GM10248 (cell line): ENCODE data around the gene CIDEB.

Experiments used
- CTCF ChIA-PET: fragments of 300-600 bp; sonication (Branson Sonifier 250); formaldehyde crosslinking; extraction: SDS; loops from one replicate; lab custom pipeline; 2021; ENCODE audit warnings: antibody characterized with exemption; lab: Yijun Ruan, JAX
- POLR2A ChIA-PET: fragments of 350-650 bp; sonication (Branson Sonifier 250); formaldehyde crosslinking; extraction: SDS; loops from one replicate; lab custom pipeline; 2020; ENCODE audit warnings: antibody characterized with exemption; lab: Yijun Ruan, JAX
- DNase-seq: peaks from one replicate; pipeline ENCODE4 v3.0.0; 2012; ENCODE audit errors: extremely low spot score
- TF ChIP-seq, protein P1 (sequence below): IDR thresholded peaks from 2 replicates; pipeline ENCODE4 v1.5.1; 2012; ENCODE audit warnings: mild to moderate bottlenecking, low read depth; ENCODE audit errors: extremely low read depth, missing control alignments, control extremely low read depth

Gene CIDEB

DNA sequence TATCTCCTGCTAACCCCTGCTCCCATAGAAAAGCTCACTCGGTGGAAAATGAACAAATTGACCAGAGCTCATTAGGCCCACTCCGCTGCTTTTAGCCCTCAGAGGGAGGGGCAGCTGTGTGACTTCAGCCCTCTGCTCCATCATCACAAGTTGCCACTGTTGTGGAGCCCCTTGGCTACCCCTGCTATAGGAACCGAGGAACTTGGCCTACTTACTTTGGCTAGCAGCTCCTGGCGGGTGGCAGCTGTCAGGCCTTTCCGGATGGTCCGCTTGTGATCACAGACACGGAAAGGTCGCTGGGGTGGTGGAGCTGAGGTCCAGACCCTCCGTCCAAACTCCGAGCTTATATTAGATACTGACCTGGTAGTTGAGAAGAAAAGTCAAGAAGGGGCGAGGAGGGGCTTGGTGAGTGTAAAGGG lies 612 bp downstream of the CIDEB start:
- TF ChIP-seq, protein P1, sequence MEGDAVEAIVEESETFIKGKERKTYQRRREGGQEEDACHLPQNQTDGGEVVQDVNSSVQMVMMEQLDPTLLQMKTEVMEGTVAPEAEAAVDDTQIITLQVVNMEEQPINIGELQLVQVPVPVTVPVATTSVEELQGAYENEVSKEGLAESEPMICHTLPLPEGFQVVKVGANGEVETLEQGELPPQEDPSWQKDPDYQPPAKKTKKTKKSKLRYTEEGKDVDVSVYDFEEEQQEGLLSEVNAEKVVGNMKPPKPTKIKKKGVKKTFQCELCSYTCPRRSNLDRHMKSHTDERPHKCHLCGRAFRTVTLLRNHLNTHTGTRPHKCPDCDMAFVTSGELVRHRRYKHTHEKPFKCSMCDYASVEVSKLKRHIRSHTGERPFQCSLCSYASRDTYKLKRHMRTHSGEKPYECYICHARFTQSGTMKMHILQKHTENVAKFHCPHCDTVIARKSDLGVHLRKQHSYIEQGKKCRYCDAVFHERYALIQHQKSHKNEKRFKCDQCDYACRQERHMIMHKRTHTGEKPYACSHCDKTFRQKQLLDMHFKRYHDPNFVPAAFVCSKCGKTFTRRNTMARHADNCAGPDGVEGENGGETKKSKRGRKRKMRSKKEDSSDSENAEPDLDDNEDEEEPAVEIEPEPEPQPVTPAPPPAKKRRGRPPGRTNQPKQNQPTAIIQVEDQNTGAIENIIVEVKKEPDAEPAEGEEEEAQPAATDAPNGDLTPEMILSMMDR, result no peak
- POLR2A ChIA-PET, result no interaction called here

DNA sequence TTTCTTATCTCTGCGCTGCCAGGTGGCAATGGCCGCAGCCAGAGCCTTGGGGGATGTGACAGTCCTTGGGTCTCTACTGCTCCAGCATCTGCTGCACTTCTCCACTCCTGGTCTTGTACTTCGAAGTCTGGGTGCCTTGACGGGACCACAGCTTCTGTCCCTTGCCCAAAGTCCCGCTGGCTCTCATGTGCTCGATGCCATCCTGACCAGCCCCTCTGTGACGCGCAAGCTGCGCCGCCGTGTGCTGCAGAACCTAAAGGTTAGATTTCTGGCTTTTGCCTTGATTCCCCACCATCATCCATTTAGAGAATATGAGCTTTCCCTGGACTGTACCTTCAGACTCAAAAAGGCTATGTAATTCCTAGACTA lies 3.8 kb downstream of the CIDEB start:
- no peak for DNase-seq
- CTCF ChIA-PET, result interaction anchor here (0.9 to 15.5 kb wide), 5 partner anchors 24 to 189 kb away, joined by 3 to 323 read pairs (median 3); partner anchors contain the start of genes DCAF11, NRL and TINF2
- POLR2A ChIA-PET, result no interaction called here
- TF ChIP-seq, protein P1, result no peak

More for the DNA sequence above, 612 bp downstream of the CIDEB start:
- DNase-seq, result no peak
- CTCF ChIA-PET, result interaction anchor here (1.1 to 10.4 kb wide), 33 partner anchors 9 to 250 kb away, joined by 3 to 155 read pairs (median 12); partner anchors contain the start of genes ADCY4, CBLN3, CHMP4A and DHRS1

DNA sequence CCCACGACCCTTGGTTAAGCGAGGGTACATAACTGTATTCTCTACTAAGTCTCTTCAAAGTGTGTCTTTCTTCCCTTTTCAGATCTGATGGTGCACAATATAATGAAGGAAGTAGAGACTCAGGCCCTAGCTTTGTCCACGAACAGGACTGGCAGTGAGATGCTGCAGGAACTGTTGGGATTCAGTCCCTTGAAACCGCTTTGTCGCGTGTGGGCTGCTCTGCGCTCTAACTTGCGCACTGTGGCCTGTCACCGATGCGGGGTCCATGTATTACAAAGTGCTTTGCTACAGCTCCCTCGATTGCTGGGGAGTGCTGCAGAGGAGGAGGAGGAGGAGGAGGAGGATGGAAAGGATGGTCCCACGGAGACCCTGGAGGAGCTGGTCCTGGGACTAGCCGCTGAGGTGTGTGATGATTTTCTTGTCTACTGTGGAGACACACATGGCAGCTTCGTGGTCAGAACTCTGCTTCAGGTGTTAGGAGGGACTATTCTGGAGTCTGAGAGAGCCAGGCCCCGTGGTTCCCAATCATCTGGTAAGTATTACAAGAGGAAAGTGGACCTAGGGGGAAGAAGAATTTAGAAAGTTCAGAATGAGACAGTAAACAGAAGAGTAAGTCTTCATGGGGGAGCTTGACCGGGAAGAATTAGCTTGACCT lies 7.3 kb downstream of the CIDEB start:
- ChIA-PET POLR2A (interaction anchor here (1.0 to 1.2 kb wide), 3 partner anchors 8 to 143 kb away, joined by 3 to 4 read pairs (median 4); partner anchors contain the start of genes CIDEB and TINF2), CTCF (interaction anchor here (0.9 to 15.5 kb wide), 13 partner anchors 9 to 210 kb away, joined by 3 to 323 read pairs (median 5); partner anchors contain the start of genes CIDEB, GMPR2, LTB4R and LTB4R2)
- TF ChIP-seq, protein P1, result no peak
- no peak for DNase-seq

DNA sequence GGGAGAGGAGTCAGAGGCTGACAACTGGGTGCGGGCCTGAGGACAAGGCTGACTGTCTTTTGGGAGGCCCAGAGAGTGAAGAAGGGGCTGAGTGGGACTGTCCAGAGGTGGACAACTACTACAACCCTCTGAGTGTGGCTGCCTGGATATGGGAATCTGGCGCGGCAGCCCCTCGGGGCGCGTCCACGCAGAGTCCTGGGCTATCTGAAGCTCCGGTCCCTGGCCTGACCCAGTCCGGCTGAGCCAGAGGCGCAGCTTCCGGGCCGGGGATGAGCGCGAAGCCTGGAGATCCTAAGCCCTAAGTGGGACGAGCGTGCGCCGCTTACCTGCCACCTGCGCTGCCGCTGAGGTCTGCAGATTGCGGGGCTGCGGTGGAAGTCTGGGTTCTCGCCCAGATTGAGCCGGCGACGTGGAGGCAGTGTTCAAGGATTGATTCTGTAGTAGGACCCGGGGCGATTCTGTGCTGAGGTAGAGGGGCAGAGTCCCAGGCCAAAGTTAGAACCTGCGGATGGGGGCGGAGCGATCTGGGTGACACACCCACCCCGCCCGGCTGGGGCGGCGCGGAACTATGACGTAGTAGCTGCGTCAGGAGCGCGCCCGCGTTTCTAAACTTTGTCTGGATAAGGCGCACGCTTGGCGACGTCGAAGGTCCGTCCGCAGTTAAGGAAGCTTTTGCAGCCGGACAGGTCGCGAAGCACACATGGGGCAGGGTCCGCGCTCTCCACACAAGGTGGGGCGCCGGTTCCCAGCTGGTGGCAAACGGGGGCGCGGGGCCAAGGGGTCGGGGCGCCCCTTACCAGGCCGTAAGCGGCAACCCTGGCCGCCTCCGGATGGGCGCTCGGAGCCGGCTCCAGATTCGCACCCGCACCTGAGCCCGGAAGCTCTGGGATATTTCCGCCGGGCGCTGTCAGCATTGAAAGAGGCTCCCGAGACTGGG lies 8.3 kb downstream of the CIDEB start, which contains the start of the genes DHRS1 and NOP9:
TSS of gene DHRS1 (minus strand) at position 526 of the 937 bp plus-strand sequence. CDS start 674 bp downstream, outside the sequence.
TSS of gene NOP9 (plus strand) at position 596 of the 937 bp plus-strand sequence. CDS start at position 701, 105 bp downstream.
- TF ChIP-seq, protein P1, result no peak
- ChIA-PET POLR2A (interaction anchor here (1.0 to 1.2 kb wide), 4 partner anchors 9 to 143 kb away, joined by 3 to 4 read pairs (median 4); partner anchors contain the start of genes CIDEB and TINF2), CTCF (interaction anchor here (0.9 to 15.5 kb wide), 18 partner anchors 10 to 241 kb away, joined by 3 to 323 read pairs (median 12); partner anchors contain the start of genes CIDEB, GMPR2, LTB4R and LTB4R2)
- DNase-seq, result peak; percentile 96

DNA sequence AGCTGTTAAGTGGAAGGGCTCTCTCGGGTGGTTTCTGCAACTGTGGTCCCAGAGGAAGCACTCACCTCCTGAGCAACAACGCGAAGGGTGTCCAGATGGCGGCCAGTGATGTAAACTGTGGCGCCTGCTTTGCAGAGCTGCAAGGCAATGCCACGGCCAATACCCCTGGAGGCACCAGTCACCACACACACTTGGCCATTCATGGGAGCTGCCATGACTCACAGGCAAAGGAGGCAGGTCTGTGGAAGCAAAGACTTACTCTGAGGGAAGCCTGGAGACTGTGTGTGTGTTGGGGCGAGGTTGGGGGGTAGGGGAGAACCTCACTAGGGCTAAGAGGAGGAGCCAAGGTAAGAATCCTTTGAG lies 8.9 kb downstream of the CIDEB start:
- POLR2A ChIA-PET, result interaction anchor here (1.0 kb wide), 1 partner anchor 57 kb away, joined by 3 read pairs; the partner anchor contains the start of gene TINF2
- CTCF ChIA-PET, result interaction anchor here (0.8 to 15.5 kb wide), 14 partner anchors 11 to 240 kb away, joined by 3 to 323 read pairs (median 12); partner anchors contain the start of genes CIDEB, GMPR2, IRF9 and LTB4R
- TF ChIP-seq, protein P1, result no peak
- no peak for DNase-seq
